Activated T-cell treated with anti-CD3 and anti-CD28 coated beads, Interleukin-2, amount 50 U/mL, for 1 hour (primary cell): ENCODE measurements around the gene CDK6.
"Not testable (repeated sequence)": the region's sequence is repeated elsewhere in the genome, so short reads cannot be mapped to it uniquely, and the experiment has no call there.

Source experiments
- DNase-seq: peaks from one replicate; pipeline ENCODE4 v3.0.0-alpha.2; 2020

Gene CDK6

DNA sequence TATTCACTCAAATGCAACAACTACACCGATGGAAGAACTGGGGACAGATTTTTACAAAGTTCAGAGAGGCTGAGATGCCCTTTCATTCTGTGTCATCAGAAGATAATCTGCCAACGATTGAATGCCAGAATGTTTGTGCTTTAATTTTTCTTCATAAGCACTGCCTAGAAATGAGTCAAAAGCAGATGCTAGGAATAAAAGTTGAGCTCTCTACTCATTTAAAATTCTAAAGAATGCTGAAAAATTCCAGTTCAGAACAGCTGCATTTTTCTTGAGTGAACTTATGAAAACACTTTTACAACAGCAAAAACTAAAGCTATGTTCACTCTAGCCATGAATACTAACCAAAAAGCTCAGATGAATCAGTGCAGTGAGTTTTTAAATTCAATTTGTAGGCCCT lies 223.9 kb downstream of the CDK6 start:
- DNase-seq: no peak

DNA sequence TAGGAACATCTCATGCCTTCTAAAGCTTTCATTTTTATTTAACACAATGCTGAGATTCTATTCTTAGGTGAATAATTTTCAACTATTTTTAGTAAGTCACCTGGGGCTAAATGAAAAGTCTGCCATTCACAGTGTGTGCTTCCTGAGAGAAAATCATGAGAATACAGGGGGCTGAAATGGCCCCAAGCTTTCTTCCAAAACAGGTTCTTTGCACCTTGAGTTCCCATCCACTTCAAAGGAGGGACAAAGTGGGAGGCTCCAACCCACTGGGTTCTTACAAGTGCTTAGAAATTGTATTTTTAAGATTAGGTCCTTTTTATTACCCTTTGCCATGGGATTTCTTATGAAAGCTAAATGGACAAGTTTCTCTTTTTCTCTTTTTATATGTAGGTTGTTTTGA lies 224.6 kb downstream of the CDK6 start:
- no peak for DNase-seq

DNA sequence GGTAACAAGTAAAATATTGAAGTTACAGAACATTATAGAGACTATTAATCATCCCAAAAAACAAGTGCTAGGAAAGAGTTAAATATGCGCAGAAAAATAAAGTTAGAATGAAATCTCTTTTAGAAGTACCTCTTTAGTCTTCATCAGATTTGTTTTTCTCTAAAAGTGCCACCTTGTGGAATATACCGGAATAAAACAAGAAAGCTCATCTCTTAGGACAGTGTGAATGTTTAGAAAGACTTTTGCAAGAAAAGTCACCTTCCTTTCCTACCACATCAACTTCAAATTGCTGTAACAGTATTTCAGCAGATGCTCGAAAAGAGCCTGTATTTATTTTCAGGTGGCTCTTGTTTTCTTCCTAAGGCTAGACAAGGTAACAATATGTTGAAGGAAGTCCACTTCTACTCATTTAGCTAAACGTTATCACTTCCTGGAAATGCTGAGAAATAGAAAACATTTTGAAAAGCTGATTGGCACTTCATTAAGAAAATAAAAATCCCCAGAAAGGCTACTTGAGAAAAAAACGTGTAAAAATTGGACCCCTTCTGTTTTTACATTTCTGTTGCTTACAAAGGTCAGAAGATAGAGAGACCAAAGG lies 226.4 kb downstream of the CDK6 start:
- DNase-seq: no peak

DNA sequence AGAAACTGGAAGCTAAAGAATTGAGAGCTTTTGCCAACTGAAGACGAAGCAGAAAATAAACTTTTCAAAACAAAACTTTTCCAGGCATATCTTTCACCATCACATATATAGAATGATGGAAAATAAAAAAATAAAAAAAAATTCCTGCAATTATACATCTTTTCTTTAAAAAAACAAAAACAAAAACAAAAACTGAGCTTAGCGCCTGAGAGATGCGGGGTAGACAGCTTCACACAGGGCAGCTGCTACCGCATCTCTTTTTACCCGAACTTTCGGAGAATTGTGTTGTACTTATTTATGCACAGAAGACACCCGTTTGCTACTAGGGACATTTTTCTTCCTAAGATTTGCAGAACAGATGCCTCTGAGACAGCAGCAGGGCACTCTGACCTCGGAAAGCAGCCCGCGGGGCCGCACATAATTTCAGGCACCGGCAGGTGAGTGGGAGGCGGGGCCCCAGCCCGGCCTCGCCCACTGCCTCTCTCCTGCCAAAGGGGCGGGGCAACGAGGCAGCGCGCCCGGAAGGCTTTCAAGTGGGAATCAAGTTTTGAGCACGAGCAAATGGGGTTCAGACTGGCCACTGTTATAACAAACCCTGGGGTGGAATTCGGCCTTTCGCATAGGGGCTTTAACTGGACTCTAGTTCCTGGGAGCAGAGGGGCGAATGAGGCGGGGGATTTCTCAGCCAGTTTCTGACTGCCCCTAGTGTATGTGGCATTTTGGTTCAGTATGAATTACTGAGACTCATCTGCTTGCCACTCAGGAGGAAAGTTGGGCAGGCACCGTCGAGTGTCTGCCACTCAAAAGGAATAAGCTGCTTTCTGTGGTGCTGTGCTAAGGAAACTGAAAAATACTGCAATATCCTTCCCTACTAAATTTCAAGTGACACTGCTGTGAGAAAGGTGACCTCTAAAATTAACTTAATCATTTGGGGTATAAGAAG lies 227.7 kb downstream of the CDK6 start:
- DNase-seq: no peak

DNA sequence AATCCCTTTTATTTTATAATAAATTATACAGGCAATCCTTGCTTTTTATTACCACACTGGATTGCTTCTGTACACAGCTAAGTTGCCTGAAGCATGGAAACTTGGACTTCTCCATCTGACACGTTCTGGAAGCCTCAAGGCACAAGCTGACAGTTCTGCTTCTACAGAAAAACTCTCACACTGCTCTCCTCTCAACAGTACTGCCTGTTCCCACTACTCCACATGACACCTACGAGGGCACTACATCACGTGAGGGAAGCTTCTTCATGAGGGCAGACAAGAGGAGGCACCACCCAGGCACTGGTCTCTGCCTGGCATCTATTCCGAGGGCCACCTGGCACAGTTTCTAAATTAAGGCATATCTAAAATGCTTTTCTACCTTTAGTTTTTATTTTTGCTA lies 229.4 kb downstream of the CDK6 start:
- DNase-seq: no peak

DNA sequence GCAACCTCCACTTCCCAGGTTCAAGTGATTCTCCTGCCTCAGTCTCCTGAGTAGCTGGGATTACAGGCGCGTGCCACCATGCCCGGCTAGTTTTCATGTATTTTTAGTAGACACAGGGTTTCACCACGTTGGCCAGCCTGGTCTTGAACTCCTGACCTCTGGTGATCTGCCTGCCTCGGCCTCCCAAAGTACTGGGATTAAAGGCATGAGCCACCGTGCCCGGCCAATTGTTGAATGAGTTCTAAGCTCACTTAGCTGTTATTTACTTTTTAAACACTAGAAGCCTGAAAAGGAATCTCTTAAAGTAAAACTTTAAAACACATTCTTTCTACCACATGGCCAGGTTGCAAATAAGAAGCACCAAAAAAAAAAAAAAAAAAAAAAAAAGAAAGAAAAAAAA lies 231.9 kb downstream of the CDK6 start:
- DNase-seq: not testable (repeated sequence)

DNA sequence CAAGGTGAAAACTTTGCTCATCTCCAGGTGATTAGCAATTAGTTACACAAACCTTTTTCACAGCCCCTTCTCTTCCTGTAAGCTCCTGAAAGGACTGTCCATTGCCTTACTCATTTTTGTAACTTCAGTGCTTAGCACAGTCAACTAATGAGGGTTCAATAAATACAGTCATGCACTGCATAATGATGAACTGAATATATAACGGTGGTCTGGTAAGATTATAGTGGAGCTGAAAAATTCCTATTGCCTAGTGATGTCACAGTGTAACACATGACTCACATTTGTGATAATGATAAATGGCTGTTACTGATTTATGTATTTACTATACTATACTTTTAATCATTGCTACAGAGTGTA lies 233.3 kb downstream of the CDK6 start:
- DNase-seq: no peak

DNA sequence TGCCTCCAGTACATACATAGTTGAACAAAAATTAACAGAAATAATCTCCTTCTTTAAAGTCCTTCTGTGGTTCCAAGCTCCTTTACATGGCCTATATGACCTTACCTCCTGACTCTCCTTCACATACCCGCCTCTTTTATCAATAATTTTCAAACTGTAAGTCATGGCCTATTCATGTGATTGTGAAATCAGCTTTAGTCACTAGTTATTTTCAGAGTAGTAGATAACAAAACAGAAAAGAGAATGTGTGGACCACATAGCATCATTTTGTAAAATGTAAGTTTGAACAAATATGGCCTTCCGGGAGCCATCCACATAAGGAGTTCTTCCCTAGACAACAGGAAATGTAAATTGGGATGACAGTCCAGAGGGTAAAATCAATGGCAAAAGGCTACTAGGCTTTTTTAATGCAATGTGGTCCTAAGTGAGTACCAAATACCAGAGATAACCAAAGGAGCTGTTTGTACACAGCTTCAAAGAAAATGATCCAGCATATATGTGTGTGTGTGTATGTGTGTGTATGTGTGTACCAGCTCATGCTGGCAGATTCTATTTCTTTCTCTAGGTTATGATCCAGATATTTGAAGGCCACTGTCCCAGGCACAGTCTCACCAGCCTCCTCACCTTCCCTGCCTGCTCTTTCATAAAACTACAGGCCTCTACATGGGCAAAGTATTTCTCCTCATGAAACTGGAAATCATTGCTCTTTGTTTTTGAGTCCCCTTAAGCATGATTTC lies 233.9 kb downstream of the CDK6 start:
- DNase-seq: no peak

DNA sequence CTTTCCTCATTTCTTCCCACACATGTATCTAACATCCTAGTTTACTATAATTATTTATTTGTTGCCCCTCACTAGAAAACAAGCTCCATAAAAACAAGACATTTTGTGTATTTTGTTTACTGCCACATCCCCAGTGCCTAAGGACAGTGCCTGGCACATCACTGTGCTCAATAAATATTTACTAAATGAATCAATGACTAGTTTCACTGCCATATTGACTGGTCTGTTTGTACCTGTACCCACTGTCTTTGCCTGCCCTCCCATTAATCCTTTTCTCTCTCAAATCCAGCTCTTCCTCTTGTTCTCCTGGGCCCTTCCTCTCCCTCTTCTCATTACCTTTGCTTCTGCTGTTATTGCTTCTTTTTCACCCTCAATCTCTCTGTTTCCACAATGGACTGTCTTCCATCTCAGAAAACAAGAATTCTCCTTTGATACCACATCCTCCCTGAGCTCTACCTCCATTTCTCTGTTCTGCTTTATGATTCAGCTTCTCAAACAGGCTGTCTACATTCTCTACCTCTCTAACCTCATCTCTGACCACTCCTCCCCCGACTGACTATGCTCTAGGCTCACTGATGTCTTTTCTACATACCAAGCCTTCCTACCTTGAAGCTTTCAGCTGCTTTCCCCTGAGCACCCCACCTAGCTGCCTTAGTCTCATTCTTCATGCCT lies 237.9 kb downstream of the CDK6 start:
- DNase-seq: no peak

DNA sequence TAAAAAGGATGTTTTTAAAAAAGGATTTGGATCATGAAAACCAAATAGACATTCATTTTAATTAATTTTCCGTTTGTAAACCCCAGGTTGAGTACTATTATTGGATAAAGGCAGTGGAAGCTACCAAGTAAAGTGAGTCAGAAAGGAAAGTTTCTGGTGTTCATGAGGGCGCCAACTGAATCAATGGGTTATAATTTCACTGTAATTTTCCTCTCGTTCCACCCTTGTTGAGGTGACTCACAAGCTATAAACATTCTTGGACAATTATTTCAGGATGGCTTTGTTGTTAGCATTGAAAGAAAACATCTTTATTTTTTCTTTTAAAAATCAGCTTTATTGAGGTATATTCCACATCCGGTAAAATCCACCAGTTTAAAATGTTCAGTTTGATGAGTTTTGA lies 241.1 kb downstream of the CDK6 start:
- DNase-seq: no peak

DNA sequence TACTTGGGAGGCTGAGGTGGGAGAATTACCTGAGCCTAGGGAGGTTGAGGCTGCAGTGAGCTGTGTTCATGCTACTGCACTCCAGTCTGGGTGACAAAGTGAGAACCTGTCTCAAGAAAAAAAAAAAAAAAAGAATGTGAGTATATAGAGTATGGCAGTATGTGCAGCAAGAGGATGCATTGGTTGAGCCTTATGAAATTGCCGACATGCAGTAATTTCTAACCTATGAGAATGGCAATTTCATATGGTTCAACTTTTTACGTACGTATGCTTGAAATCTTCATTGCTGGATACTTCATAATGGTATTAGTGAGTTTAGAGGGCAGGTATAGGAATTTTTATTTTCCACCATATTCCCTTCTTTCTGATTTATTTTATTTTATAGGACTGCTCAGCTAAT lies 241.6 kb downstream of the CDK6 start:
- DNase-seq: no peak

DNA sequence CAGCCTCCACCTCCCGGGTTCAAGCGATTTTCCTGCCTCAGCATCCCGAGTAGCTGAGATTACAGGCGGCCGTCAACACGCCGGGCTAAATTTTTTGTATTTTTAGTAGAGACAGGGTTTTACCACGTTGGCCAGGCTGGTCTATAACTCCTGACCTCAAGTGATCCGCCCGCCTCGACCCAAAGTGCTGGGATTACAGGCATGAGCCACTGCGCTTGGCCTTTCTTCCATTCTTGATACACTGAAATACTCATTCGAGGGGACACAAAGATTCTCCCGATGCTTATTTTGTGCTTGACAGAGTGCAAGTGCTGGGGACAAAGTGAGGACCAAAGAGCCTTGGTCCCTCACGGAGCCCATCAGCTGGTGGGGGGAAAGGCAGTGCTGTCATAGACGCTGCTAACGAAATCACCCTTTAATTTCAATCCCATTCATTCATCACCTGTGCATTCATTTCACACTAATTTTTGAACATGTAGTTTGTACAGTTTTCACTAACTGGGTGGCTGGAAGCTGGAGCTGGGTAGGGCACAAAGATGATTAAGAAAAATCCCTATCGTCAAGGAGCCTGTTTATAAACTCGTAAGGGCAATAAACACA lies 245.6 kb downstream of the CDK6 start:
- no peak for DNase-seq

DNA sequence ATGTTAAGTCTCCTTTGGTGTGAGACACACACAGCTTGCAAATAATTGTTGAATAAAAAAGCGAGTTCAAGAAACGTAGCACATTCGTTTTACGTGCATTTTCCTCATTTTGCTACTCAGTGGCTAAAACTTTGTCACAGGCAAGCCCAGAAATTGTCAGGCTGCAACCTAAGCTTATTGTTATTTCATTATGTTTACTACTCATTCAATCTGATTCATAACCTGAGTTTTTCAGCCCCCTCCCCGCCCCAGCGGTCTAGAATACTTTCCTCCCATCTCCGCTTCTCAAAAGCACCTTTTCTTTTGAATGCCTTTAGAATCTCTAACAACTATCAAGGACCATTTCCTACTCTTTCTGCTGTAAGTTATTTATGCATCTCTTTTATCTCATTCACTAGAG lies 247.3 kb downstream of the CDK6 start:
- no peak for DNase-seq

DNA sequence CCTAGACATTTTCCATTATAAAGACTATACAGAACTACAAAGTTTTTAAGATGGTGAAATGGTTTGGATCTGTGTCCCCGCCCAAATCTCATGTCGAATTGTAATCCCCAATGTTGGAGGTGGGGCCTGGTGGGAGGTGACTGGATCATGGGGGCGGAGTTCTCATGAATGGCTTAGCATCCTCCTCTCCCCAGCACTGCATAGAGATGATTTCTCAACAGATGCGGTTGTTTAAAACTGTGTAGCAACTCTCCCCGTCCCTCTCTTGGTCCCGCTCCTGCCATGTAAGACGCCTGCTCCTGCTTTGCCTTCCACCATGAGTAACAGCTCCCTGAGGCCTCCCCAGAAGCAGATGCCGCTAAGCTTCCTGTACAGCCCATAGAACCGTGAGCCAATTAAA lies 247.8 kb downstream of the CDK6 start:
- DNase-seq: no peak

DNA sequence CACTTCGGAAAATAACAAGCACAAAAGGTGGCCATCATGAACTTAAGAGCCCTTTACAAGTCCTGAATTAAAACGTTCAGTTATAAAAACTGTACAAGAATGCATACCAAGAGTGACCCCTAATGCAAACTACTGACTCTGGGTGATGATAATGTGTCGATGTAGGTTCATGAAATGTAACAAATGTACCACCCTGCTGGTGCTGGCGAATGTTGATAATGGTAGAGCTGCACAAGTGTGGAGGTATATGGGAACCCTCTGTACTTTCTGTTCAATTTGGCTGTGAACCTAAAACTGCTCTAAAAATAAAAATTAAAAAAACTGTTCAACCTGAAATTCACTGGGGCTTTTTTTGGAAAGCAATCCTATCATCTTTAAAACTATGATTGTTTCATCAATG lies 249.5 kb downstream of the CDK6 start:
- DNase-seq: no peak

DNA sequence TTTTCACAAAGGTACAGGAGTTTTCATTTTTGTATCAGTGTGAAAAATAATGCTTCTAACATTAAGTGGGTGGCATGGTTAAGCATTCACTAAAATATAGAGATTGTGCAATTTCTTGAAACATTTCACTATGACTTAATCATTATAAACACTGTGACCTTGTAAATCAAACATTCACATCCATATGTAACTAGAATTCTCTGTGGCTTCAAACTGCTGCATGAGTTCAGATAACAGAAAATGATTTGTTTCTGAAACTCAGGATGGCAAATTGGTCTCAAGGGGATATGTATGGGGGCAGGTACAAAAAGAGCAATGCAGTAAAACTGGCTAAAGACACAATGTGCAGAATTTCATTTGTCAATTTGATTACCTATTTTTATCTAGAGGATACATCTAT lies 250.0 kb downstream of the CDK6 start:
- no peak for DNase-seq

DNA sequence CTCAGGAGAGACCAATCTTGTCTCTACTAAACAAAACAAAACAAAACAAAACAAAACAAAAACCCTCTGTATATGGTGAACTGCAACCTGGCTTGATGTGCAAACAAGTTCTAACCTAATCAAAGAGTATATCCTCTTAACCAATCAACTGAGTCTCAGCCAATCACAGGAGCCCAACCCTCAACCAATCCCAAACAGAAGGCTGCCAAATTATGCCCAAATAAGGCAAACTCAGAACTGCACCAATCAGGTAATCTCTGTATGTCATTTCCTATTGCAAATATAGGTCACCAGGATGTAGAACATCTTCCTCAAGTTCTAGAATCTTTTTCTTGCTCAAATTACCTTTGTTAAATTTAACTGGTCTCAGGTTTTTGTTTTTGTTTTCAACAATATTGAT lies 251.4 kb downstream of the CDK6 start:
- no peak for DNase-seq

DNA sequence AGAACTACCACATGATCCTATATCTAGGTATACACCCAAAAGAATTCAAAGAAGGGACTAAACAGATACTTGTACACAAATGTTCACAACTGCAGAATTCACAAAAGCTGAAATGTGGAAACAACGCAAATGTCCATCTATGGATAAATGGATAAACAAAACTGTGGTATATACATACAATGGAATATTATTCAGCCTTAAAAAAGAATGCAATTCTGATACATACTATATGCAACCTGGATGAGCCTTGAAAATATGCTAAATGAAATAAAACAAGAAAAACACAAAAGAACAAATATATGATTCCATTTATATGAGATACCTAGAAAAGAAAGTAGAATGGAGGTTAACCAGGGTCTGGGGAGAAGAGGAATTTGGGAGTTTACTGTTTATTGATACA lies 253.4 kb downstream of the CDK6 start:
- DNase-seq: no peak

DNA sequence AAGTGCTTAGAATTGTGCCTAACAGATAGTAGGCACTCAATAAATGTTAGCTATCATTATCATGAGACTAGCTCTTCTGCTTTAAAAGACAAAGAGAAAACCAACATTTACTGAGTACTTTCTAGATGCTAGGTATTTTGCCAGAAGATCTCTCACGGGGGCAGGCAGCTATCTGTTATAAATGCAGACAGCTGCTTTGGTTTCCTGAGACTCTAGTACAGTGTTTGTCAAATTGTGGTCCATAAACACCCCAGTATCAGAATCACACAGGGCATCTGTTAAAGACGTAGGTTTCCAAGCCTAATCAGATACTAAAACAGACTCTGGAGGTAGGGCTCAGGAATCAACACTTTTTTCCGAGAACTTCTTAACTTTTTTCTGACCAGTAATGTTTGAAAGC lies 260.1 kb downstream of the CDK6 start:
- DNase-seq: no peak

DNA sequence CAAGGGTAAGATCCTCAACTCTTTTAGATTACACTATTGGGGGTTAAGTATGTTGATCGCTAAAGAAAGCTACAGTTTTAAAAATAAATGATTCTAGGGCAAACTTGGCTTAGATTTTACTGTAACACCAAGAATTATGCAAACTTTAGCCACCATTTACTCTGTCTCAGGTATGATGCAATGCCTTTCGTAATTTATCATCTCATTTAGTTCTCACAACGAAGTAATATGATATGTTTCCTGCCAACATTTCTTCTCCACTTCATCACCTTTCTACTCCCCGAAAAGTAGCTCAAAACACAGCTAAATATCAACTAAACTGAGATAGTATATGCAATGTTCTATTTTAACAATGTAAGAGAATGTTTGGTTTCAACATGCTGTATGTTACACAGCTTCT lies 267.2 kb downstream of the CDK6 start:
- DNase-seq: no peak

DNA sequence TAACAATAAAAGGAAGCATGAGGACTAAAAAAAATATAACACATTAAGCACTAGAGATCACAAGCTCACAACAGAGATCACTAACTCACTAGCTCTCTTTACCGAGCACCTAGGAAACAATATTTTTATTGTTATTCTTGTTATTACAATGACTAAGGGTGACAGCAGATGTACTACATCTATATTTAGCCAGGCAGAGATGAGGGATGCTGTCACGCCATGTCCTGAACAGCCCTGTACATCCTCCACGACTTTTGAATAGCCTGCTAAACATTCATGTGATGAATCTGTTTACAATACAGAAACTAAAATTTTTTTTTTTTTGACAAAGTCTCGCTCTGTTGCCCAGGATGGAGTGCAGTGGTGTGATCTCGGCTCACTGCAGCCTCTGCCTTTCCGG lies 268.9 kb downstream of the CDK6 start:
- no peak for DNase-seq

DNA sequence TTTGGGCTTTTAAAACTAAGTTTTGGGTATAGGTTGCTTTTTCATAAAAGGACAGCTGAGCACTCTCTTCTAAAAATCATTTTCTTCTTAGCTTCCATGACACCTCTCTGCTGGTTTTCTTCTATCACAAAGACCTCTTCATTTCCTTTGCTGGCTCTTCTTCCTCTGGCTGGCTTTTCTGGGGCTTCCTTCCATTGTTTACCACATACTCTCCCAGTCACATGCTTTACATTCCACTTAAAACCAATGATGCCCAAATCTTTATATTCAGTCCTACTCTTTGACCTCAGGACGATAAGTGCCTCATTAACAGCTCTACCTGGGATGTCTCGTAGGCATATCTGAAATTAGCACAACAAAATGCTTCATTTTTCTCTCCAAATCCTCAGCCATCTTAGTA lies 273.0 kb downstream of the CDK6 start:
- DNase-seq: no peak

DNA sequence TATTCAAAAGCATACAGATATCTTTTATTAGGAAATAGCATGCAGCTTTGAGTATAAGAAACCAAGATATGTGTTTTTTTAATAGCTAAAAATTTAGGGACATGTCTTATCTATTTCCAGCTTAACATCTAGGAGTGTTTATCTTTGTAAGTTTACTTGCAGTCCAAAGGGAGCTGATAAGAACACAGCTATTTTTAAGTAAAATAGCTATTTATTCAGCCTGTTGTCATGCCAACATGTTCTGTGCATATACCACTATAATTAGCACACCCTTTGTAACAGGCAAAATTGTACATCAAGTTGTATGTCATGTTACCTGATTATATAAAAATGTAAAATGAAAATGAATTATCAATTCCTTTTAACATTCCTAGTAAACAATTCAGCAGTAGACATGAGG lies 275.8 kb downstream of the CDK6 start:
- DNase-seq: no peak
